Activated CD4-positive, alpha-beta T cell treated with anti-CD3 and anti-CD28 coated beads, Interleukin-2, amount 50 U/mL, for 24 hours (primary cell): ENCODE results near the gene OPN4.

Source experiments
- DNase-seq, 2 donors: peaks; one replicate each; pipeline ENCODE4 v3.0.0-alpha.2; 2020; ENCODE audit warnings: low read depth in 1 of 2, low spot score in 1 of 2

Gene OPN4

GRCh38 chr10:86698207-86698940, 44.0 kb downstream of the OPN4 start:
- no peak for DNase-seq

GRCh38 chr10:86699125-86699524, 44.8 kb downstream of the OPN4 start:
- no peak for DNase-seq

GRCh38 chr10:86699541-86699940, 45.2 kb downstream of the OPN4 start:
- DNase-seq: no peak

GRCh38 chr10:86699991-86700840, 45.9 kb downstream of the OPN4 start:
- no peak for DNase-seq

GRCh38 chr10:86700851-86701617, 46.7 kb downstream of the OPN4 start:
- no peak for DNase-seq

- no peak for DNase-seq
Measured at GRCh38 chr10:86703176-86703575, 48.8 kb downstream of the OPN4 start.

GRCh38 chr10:86705139-86705538, 50.8 kb downstream of the OPN4 start:
- no peak for DNase-seq

- DNase-seq: no peak
Measured at GRCh38 chr10:86705905-86706304, 51.6 kb downstream of the OPN4 start.

GRCh38 chr10:86706401-86706841, 52.1 kb downstream of the OPN4 start:
- DNase-seq: no peak

GRCh38 chr10:86706977-86707376, 52.6 kb downstream of the OPN4 start:
- DNase-seq: no peak

GRCh38 chr10:86707505-86707904, 53.2 kb downstream of the OPN4 start:
- no peak for DNase-seq

GRCh38 chr10:86708068-86708782, 53.9 kb downstream of the OPN4 start:
- no peak for DNase-seq

- no peak for DNase-seq
Measured at GRCh38 chr10:86708783-86709380, 54.5 kb downstream of the OPN4 start.

GRCh38 chr10:86709396-86710185, 55.2 kb downstream of the OPN4 start:
- DNase-seq: no peak

- DNase-seq: peak; percentile 75 to 81
Measured at GRCh38 chr10:86710987-86711512, 56.7 kb downstream of the OPN4 start.

GRCh38 chr10:86711513-86712316, 57.4 kb downstream of the OPN4 start:
- peak; percentile 24 to 31 for DNase-seq

- no peak for DNase-seq
Measured at GRCh38 chr10:86712317-86712707, 58.0 kb downstream of the OPN4 start.

GRCh38 chr10:86715156-86715795, 60.9 kb downstream of the OPN4 start:
- DNase-seq: no peak
